GM19463 (cell line): Measurements from ENCODE around the gene RBBP4.
"Not testable (repeated sequence)": the region's sequence is repeated elsewhere in the genome, so short reads cannot be mapped to it uniquely, and the experiment has no call there.

ENCODE experiments used
- ATAC-seq: cut with Tn5 transposase; IDR thresholded peaks from one replicate; pipeline ENCODE4 v1.9.1; 2021; ENCODE audit warnings: mild to moderate bottlenecking, moderate library complexity; ENCODE audit not compliant: unreplicated experiment

The RBBP4 gene

DNA sequence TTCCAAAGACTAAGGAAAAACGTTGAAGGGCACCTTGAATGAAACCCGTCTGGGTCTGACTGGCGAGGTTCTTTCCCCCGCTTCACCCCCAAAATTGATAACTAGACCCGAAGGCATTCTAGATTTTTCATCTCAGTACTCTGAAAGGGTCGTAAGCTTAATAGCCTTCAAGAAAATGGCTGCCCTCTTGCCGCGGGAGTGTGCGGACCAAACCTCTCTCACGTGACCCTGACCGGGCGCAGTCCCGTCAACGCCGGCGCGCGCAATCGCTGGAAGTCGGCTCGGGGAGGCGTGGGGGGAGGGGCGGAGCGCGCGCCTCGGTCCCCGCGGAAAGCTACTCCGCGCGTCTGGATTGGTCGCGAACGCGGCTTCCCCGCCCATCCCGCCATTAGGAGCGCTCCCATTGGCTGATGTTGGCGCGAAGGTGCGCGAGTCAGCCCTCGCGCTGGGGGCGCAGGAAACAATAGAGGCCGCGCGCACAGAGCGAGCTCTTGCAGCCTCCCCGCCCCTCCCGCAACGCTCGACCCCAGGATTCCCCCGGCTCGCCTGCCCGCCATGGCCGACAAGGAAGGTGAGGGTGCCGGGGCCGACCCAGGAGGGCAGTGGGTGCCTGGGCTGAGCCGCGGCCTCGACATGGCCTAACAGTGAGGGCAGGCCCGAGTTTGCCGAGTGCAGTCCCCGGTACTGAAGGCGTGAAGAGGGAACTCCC is at the start of gene RBBP4:
Gene RBBP4 (plus strand): TSS at position 457 of the 709 bp plus-strand sequence. CDS start 99 bp downstream, at position 556.
- peak; percentile 81 for ATAC-seq

GRCh38 chr1:32605711-32606424 is 45.1 kb upstream of the RBBP4 start:
- ATAC-seq, result no peak

- no peak for ATAC-seq
Observed at GRCh38 chr1:32606565-32607371, 44.2 kb upstream of the RBBP4 start.

- no peak for ATAC-seq
Observed at GRCh38 chr1:32609180-32609579, 41.8 kb upstream of the RBBP4 start.

GRCh38 chr1:32611859-32612188 is 39.2 kb upstream of the RBBP4 start:
- no peak for ATAC-seq

DNA sequence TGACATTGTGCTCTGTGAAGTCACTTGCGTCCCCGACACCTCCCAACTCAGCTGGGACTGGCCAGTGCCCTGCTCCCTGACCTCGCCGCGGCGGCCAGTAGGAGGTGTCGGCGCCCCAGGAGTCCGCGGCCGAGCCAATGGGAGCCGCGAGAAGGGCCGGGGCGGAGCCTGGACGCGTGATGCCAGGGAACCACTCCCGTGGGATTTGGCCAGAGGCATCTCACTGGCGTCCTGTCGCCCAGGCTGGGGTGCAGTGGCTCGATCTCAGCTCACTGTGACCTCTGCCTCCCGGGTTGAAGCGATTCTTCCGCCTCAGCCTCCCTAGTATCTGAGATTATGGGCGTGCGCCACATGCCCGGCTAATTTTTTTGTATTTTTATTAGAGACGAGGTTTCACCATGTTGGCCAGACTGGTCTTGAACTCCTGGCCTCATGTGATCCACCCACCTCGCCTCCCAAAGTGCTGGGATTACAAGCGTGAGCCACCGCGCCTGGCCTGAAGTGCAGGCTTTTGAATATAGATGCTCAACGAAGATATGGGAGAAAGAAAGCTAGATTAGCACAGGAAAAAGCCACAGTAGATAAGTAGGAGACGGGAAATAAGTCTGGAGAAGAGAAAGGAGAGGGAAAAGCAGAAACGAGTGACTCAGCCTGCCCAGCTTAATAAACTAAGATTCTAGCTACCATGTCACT is 38.7 kb upstream of the RBBP4 start:
- peak; percentile 83 for ATAC-seq

- no peak for ATAC-seq
Observed at GRCh38 chr1:32613472-32613871, 37.5 kb upstream of the RBBP4 start.

DNA sequence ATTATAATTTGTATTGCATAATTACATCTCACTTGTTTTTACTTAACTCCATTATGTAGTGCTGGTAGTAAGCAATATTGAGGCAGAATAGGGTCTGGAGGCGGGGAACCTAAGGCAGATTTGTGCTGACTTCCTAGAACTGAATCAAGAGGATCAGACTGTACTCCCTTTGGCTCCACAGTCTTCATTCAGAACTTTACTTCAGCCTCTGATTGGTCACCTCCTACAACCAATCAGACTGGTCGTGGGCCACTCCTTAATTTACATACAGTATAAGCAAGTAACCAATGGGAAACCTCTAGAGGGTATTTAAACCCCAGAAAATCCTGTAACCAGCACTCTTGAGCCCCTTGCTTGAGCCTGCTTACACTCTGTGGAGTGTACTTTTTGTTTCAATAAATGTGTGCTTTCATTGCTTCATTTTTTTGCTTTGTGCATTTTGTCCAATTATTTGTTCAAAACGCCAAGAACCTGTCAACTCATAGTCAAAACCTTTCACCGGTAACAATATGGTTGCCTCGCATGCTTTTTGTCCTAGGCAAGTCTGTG is 32.3 kb upstream of the RBBP4 start:
- ATAC-seq, result no peak

DNA sequence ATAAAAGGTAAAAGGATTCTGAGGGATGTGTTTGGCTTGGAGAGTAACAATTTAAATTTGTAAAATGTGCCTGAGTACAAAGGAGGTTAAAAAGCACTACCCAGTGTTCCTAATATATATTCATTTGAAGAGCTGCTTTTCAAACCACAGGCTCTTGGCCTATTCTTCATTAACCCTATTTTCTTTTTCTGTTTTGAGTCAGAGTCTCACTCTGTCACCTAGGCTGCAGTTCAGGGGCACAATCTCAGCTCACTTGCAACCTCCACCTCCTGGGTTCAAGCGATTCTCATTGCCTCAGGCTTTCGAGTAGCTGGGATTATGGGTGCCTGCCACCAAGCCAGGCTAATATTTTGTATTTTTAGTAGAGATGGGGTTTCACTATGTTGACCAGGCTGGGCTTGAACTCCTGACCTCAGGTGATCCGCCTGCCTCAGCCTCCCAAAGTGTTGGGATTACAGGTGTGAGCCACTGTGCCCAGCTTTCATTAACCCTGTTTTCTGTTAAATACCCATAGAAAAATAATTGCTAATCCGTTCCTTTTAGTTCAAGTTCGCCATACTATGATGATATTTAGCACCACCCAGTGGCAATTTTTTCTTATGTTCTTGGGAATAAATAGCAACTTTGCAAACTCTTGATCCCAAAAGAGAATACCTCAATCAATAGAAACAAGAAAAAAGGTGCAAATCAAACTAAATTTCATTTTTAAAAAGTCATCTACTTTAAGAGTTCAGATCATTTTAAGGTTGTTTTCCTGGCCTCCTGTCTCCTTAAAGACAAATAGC is 31.1 kb upstream of the RBBP4 start:
- peak; percentile 71 for ATAC-seq

- no peak for ATAC-seq
Observed at GRCh38 chr1:32622205-32622604, 28.8 kb upstream of the RBBP4 start.

DNA sequence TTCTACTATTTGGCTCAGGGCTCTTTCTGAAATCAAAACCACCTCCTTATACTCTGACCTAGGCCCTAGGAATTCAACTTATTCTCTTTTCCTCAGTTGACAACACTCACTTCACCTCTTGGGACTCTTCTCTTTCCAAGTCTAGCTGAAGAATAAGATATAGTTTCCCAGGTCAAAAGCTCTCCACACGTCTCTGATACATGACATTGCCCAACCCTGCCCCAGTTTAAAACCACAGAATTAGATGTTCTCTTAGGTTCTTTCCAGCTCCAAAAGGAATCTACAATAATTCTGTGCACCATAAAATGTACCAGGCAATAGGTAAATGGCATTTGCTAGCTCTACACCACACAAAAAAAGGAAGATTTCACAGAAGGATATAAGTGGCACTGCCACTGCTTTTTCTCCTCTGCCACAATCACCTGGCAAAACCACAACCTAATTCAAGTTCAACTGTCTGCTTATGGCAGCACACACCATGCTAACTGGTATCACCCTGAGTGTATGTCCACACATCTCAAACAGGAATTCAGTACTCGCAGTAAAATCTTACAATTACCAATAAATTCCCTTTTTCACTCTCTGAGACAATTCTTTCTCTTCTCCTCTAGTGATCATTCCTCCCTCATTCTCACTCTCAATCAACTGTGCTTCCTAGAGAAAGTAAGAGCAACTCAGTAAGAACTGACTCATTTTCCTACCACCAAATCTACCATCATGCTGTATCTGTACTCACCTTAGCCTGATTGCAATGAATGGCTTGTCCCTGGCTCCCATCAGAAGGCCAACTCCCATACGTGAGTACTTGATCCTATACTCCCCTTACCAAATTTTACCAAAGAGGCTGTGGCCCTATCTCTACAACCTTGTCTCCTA is 28.0 kb upstream of the RBBP4 start:
- ATAC-seq, result no peak

- no peak for ATAC-seq
Observed at GRCh38 chr1:32623775-32624174, 27.2 kb upstream of the RBBP4 start.

DNA sequence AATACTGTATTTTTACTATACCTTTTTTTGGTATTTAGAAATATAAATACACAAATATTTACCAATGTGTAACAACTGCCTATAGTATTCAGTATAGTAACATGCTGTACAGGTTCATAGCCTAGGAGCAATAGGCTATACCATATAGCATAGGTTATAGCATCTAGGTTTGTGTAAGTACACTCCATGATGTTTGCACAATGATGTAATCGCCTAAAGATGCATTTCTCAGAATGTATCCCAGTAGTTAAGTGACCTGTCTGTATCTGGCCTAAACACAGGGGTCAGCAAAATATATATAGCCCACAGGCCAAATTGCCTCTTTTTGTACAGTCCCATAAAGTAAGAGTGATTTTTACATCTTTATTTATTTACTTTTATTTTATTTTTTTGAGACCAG is 24.8 kb upstream of the RBBP4 start:
- no peak for ATAC-seq

- ATAC-seq, result peak; percentile 65
Observed at GRCh38 chr1:32627596-32628162, 23.3 kb upstream of the RBBP4 start.

- not testable (repeated sequence) for ATAC-seq
Observed at GRCh38 chr1:32630173-32630572, 20.8 kb upstream of the RBBP4 start.

DNA sequence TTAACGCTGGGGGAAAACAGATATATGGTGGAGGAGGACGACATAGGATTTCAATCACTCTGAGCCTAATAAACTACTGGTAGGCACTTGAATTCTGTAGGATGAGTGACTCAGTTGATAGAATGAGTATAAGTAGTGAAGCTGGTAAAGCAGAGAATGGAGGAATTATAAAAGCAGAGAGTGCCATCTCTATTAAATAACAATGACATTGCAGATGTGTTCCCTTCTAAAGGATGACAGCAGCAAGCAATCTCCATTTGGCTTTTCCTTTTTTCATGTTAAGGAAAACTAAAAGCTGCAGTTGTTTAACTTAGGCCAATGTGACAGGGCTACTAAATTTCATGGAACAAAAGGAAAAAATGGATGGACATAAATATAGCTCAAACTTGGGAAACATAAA is 18.2 kb upstream of the RBBP4 start:
- no peak for ATAC-seq

- no peak for ATAC-seq
Observed at GRCh38 chr1:32635508-32636277, 15.3 kb upstream of the RBBP4 start.
